ENCODE results near the gene RAP1GAP2.

GRCh38 chr17:2980904-2981246 is 184.6 kb downstream of the RAP1GAP2 start:
- TF ChIP-seq, protein P1, sequence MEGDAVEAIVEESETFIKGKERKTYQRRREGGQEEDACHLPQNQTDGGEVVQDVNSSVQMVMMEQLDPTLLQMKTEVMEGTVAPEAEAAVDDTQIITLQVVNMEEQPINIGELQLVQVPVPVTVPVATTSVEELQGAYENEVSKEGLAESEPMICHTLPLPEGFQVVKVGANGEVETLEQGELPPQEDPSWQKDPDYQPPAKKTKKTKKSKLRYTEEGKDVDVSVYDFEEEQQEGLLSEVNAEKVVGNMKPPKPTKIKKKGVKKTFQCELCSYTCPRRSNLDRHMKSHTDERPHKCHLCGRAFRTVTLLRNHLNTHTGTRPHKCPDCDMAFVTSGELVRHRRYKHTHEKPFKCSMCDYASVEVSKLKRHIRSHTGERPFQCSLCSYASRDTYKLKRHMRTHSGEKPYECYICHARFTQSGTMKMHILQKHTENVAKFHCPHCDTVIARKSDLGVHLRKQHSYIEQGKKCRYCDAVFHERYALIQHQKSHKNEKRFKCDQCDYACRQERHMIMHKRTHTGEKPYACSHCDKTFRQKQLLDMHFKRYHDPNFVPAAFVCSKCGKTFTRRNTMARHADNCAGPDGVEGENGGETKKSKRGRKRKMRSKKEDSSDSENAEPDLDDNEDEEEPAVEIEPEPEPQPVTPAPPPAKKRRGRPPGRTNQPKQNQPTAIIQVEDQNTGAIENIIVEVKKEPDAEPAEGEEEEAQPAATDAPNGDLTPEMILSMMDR (IDR thresholded peaks at IDR 0.05), result no peak
- no peak for TF ChIP-seq POLR2A (IDR thresholded peaks at IDR 0.05)
- TF ChIP-seq POLR2AphosphoS5 (IDR thresholded peaks at IDR 0.05), result no peak
